Thyroid gland (tissue), 4 donors: ENCODE data around the gene ACOT2. TPM values are rescaled to one million over a fixed set of nuclear protein-coding genes. Genes with fewer than 3 reads are reported as not detected.
"Not testable (repeated sequence)": the region's sequence is repeated elsewhere in the genome, so short reads cannot be mapped to it uniquely, and the experiment has no call there.

Experiments used
- DNase-seq, 2 donors: peaks; one replicate each; pipeline ENCODE4 v3.0.0-alpha.2; 2019
- H3K27ac ChIP-seq, 3 donors: fragments of 200-600 bp; sonication (generic); 1 replicate in 2 of 3; 2 replicates in 1 of 3; pipeline ENCODE4 v1.5.1; 2016 to 2019; ENCODE audit warnings: mild to moderate bottlenecking in 1 of 3, moderate library complexity in 1 of 3
- H3K27me3 ChIP-seq: fragments of 200-600 bp; sonication (generic); one replicate; pipeline ENCODE4 v1.5.1; 2019
- H3K36me3 ChIP-seq, 2 donors: fragments of 200-600 bp; sonication (generic); one replicate each; pipeline ENCODE4 v1.5.1; 2016 to 2019
- H3K4me1 ChIP-seq, 2 donors: fragments of 200-600 bp; sonication (generic); one replicate each; pipeline ENCODE4 v1.5.1; 2017 to 2019
- H3K4me3 ChIP-seq, 3 donors: fragments of 200-600 bp; sonication (generic); replicated peaks in 1 of 3; 1 replicate in 2 of 3; 2 replicates in 1 of 3; pipeline ENCODE4 v1.5.1; 2016; ENCODE audit warnings: mild to moderate bottlenecking in 1 of 3
- H3K9me3 ChIP-seq: fragments of 200-600 bp; sonication (generic); one replicate; pipeline ENCODE4 v1.5.1; 2017
- CTCF ChIP-seq, 6 experiments: fragments of 200-600 bp in 3 of 6; fragments of 450-650 bp in 3 of 6; sonication (generic) in 3 of 6; IDR thresholded peaks; one replicate each; pipeline ENCODE4 v1.5.1; 2016 to 2019; ENCODE audit warnings: antibody characterized with exemption in 6 of 6, mild to moderate bottlenecking in 2 of 6, inconsistent platforms in 1 of 6, moderate library complexity in 1 of 6
- POLR2A ChIP-seq, 2 donors: fragments of 450-650 bp; IDR thresholded peaks; one replicate each; pipeline ENCODE4 v1.6.1; 2017; ENCODE audit warnings: antibody characterized with exemption in 2 of 2, mild to moderate bottlenecking in 2 of 2, moderate library complexity in 1 of 2
- WGBS, 2 donors: methylation state at CpG; one replicate each; pipeline ENCODE4 v1.1.5; 2017; 5-methylcytosine and 5-hydroxymethylcytosine counted together
- intact Hi-C: fragments of 100-400 bp; cut with DNase I; formaldehyde crosslinking; loops from one replicate; pipeline ENCODE4 v1.15.1; 2023
- total RNA-seq, 4 donors: library from RNA; depleted of rRNA; stranded (reverse); fragments of >200 nt; gene quantifications; one replicate each; pipeline ENCODE4 v1.2.3, GENCODE V29; 2016

The ACOT2 gene
- total RNA-seq, 4 donors from 2014 or later: 8.0 to 69.3 (median 47.4) TPM

GRCh38 chr14:73576391-73576790 lies 7.4 kb downstream of the ACOT2 start:
- WGBS, 2 donors: 89 to 94% methylated on average over 3 of the region's 3 CpGs
- H3K27ac ChIP-seq: no peak overlapping the region
- H3K4me1 ChIP-seq: no peaks in the 10 kb centered on the region
- no peaks in the 10 kb centered on the region for H3K27me3 ChIP-seq
- H3K9me3 ChIP-seq: no peaks in the 10 kb centered on the region
- TF ChIP-seq POLR2A (IDR thresholded peaks at IDR 0.05) (no peak), CTCF (IDR thresholded peaks at IDR 0.05) (no peak)
- intact Hi-C loops: no loop called here
- DNase-seq: no peak
- H3K36me3 ChIP-seq: peaks cover 0 to 5% of the 10 kb centered on the region in 2 donors
- no peak overlapping the region for H3K4me3 ChIP-seq

- H3K4me3 ChIP-seq, H3K27me3 ChIP-seq, H3K27ac ChIP-seq, H3K9me3 ChIP-seq, DNase-seq, H3K36me3 ChIP-seq, H3K4me1 ChIP-seq, intact Hi-C loops: not testable (repeated sequence)
- WGBS, 2 donors: 88% methylated on average over 2 of the region's 2 CpGs; no CpG with 5 or more reads in 1 of the 2 donors
These were observed 8.2 kb downstream of the ACOT2 start for GRCh38 chr14:73577214-73577613.

GRCh38 chr14:73582102-73582979 lies 13.3 kb downstream of the ACOT2 start:
- WGBS, 2 donors: 73 to 87% methylated on average over 9 to 10 of the region's 11 CpGs
- H3K9me3 ChIP-seq, H3K4me1 ChIP-seq, DNase-seq, intact Hi-C loops, H3K36me3 ChIP-seq, H3K27ac ChIP-seq, H3K4me3 ChIP-seq, H3K27me3 ChIP-seq: not testable (repeated sequence)

- H3K36me3 ChIP-seq: no peaks in the 10 kb centered on the region
- H3K27me3 ChIP-seq: no peaks in the 10 kb centered on the region
- H3K27ac ChIP-seq: no peak overlapping the region
- DNase-seq: no peak
- no peak overlapping the region for H3K4me3 ChIP-seq
- H3K9me3 ChIP-seq: no peaks in the 10 kb centered on the region
- intact Hi-C loops: no loop called here
- WGBS, 2 donors: 95 to 96% methylated on average over 1 of the region's 1 CpG
- H3K4me1 ChIP-seq: no peaks in the 10 kb centered on the region
- TF ChIP-seq POLR2A (IDR thresholded peaks at IDR 0.05) (no peak), CTCF (IDR thresholded peaks at IDR 0.05) (no peak)
These were observed 19.7 kb downstream of the ACOT2 start for GRCh38 chr14:73588695-73589094.

GRCh38 chr14:73589116-73589515 lies 20.1 kb downstream of the ACOT2 start:
- no peak for DNase-seq
- TF ChIP-seq POLR2A (IDR thresholded peaks at IDR 0.05) (no peak), CTCF (IDR thresholded peaks at IDR 0.05) (no peak)
- no peak overlapping the region for H3K27ac ChIP-seq
- WGBS, 2 donors: 88 to 90% methylated on average over 4 of the region's 4 CpGs
- H3K4me1 ChIP-seq: no peaks in the 10 kb centered on the region
- no peaks in the 10 kb centered on the region for H3K36me3 ChIP-seq
- no peaks in the 10 kb centered on the region for H3K9me3 ChIP-seq
- no peaks in the 10 kb centered on the region for H3K27me3 ChIP-seq
- no peak overlapping the region for H3K4me3 ChIP-seq
- intact Hi-C loops: no loop called here

GRCh38 chr14:73590673-73591004 lies 21.6 kb downstream of the ACOT2 start:
- H3K9me3 ChIP-seq, H3K36me3 ChIP-seq, H3K4me1 ChIP-seq, intact Hi-C loops, H3K27me3 ChIP-seq, DNase-seq, H3K27ac ChIP-seq, H3K4me3 ChIP-seq: not testable (repeated sequence)
- 98 to 99% methylated on average over 10 to 12 of the region's 32 CpGs for WGBS, 2 donors
